PC-9 (cell line): ENCODE data around the gene B4GALNT3.

Source experiments
- CTCF ChIP-seq: fragments of 200-600 bp; sonication (generic); conservative IDR thresholded peaks from 2 replicates; pipeline ENCODE4 v1.6.1; 2017; ENCODE audit warnings: mixed run types, antibody characterized with exemption, mild to moderate bottlenecking, moderate library complexity
- EZH2 ChIP-seq: fragments of 200-600 bp; sonication (generic); IDR thresholded peaks from 2 replicates; pipeline ENCODE4 v1.8.0; 2017; ENCODE audit warnings: antibody characterized with exemption, low read depth

- no peak for TF ChIP-seq CTCF
- no peak for TF ChIP-seq EZH2
Observed at GRCh38 chr12:422526-422925, 37.2 kb upstream of the B4GALNT3 start.
